ENCODE data around the gene L3MBTL4. TPM values are rescaled to one million over a fixed set of nuclear protein-coding genes. Genes with fewer than 3 reads are reported as not detected.
"Not testable (repeated sequence)": the region's sequence is repeated elsewhere in the genome, so short reads cannot be mapped to it uniquely, and the experiment has no call there.

L3MBTL4 gene
- total RNA-seq, 2 donors from 2014 or later = 0.27 to 5.3 TPM

GRCh38 chr18:6412933-6413472, 1.7 kb downstream of the L3MBTL4 start:
- H3K4me3 ChIP-seq = no peak overlapping the region
- TF ChIP-seq CTCF (IDR thresholded peaks at IDR 0.05) = no peak
- H3K4me1 ChIP-seq (ENCODE audit: control insufficient read depth in 1 of 2, low read depth in 2 of 2) = peaks cover 0 to 6% of the 10 kb centered on the region in 2 donors
- H3K27ac ChIP-seq = no peak overlapping the region
- H3K36me3 ChIP-seq = no peaks in the 10 kb centered on the region
- DNase-seq (ENCODE audit: low spot score) = no peak
- no peak for ATAC-seq (ENCODE audit: insufficient number of reproducible peaks, low FRiP score, low read depth)
- no peaks in the 10 kb centered on the region for H3K9me3 ChIP-seq
- no peaks in the 10 kb centered on the region for H3K27me3 ChIP-seq (replicated peaks; ENCODE audit: insufficient read depth)

DNA sequence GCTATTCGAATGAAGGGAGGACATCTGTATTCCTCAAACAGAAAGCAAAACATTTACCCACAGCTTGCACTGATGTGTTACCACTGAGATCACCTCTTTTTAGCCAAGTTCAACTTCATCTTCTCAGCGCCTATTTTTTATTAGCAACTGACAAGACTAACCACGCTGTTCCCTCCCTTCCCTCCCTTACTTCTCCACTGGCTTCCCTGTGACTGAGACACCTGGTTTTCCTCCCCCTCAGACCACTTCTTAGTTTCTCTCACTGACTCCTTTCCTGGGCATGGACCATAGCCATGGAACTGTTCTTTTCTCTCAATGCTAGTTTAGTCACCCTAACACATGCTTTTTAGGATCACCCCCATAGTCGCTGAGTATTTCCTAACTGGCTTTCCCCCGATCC, 3.3 kb downstream of the L3MBTL4 start:
- no peaks in the 10 kb centered on the region for H3K9me3 ChIP-seq
- H3K27me3 ChIP-seq (replicated peaks; ENCODE audit: insufficient read depth) = no peaks in the 10 kb centered on the region
- DNase-seq (ENCODE audit: low spot score) = no peak
- no peak overlapping the region for H3K4me3 ChIP-seq
- TF ChIP-seq CTCF (IDR thresholded peaks at IDR 0.05) = no peak
- no peak overlapping the region for H3K27ac ChIP-seq
- no peak for ATAC-seq (ENCODE audit: insufficient number of reproducible peaks, low FRiP score, low read depth)
- H3K4me1 ChIP-seq (ENCODE audit: control insufficient read depth in 1 of 2, low read depth in 2 of 2) = peaks cover 0 to 6% of the 10 kb centered on the region in 2 donors
- H3K36me3 ChIP-seq = no peaks in the 10 kb centered on the region

DNA sequence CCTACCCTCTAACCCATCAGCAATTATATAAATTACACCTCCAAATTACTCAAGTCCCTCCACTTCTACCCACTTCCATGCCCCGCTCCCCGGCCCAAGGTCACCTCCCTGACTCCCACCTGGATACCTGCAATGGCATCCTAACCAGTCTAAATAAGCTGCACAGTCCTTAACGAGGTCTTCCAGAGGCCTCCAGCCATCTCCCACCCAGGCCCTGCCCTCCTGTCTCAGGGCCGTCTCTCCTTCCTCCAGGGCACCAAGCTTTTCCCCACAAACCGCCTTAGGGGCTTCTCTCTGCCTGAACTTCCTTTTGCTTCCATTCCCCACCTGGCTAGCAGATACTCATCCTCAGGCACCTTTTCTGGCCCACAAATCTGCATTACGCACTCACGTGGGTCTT, 4.8 kb downstream of the L3MBTL4 start:
- no peak for DNase-seq (ENCODE audit: low spot score)
- Histone ChIP-seq H3K4me1 (ENCODE audit: control insufficient read depth in 1 of 2, low read depth in 2 of 2) (peaks cover 0 to 6% of the 10 kb centered on the region in 2 donors), H3K9me3 (no peaks in the 10 kb centered on the region), H3K4me3 (no peak overlapping the region), H3K27me3 (replicated peaks; ENCODE audit: insufficient read depth) (no peaks in the 10 kb centered on the region), H3K36me3 (no peaks in the 10 kb centered on the region), H3K27ac (no peak overlapping the region)
- no peak for TF ChIP-seq CTCF (IDR thresholded peaks at IDR 0.05)
- no peak for ATAC-seq (ENCODE audit: insufficient number of reproducible peaks, low FRiP score, low read depth)

DNA sequence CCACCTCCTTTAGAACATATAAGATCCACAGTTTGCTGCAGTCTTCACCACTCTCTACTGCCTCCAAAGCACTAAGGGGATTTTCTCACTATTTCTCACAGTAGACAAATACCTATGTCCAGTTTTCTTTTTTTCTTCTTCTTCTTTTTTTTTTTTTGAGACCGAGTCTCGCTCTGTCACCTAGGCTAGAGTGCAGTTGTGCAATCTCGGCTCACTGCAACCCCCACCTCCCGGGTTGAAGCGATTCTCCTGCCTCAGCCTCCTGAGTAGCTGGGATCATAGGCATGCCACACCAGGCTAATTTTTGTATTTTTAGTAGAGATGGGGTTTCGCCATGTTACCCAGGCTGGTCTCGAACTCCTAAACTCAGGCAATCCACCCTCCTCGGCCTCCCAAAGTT, 6.2 kb downstream of the L3MBTL4 start:
- ATAC-seq (ENCODE audit: insufficient number of reproducible peaks, low FRiP score, low read depth); H3K9me3 ChIP-seq; H3K27ac ChIP-seq; DNase-seq (ENCODE audit: low spot score); H3K27me3 ChIP-seq (replicated peaks; ENCODE audit: insufficient read depth); H3K36me3 ChIP-seq; H3K4me3 ChIP-seq; H3K4me1 ChIP-seq (ENCODE audit: control insufficient read depth in 1 of 2, low read depth in 2 of 2): not testable (repeated sequence)

DNA sequence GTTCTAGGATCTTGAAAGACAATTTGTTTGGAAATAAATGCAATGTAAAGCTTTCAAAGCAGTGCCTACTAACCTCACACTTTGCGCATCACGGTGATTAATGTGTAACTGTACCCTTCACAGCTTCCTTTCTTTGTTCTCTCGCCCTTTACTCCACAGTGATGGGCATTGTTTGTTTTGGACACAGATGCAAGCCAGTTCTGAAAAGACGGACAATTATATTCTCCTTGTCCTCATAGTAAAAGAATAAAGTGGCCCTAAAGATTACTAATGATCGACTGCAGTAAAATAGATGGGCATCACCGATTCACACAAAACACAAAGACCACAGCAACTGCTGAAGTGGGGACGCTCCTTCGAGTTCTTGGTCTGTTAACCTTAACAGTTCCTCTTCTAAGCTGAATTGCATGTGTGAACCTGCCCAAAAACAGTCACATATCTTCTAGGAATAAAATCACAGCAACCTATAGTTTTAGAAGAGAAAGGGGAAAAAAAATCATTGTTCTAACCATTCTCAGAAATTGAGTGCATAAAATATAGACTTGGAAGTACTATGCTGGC, 7.7 kb downstream of the L3MBTL4 start:
- no peak for TF ChIP-seq CTCF (IDR thresholded peaks at IDR 0.05)

More for the DNA sequence above, 7.7 kb downstream of the L3MBTL4 start:
- H3K9me3 ChIP-seq = no peaks in the 10 kb centered on the region
- no peak overlapping the region for H3K4me3 ChIP-seq
- H3K27me3 ChIP-seq (replicated peaks; ENCODE audit: insufficient read depth) = no peaks in the 10 kb centered on the region
- no peak overlapping the region for H3K27ac ChIP-seq
- DNase-seq (ENCODE audit: low spot score) (no peak), ATAC-seq (ENCODE audit: insufficient number of reproducible peaks, low FRiP score, low read depth) (no peak)
- H3K36me3 ChIP-seq = no peaks in the 10 kb centered on the region
- H3K4me1 ChIP-seq (ENCODE audit: control insufficient read depth in 1 of 2, low read depth in 2 of 2) = no peaks in the 10 kb centered on the region
